ENCODE measurements around the gene TBC1D1. TPM values are rescaled to one million over a fixed set of nuclear protein-coding genes. Genes with fewer than 3 reads are reported as not detected.
A peak's percentile ranks its signal among the peaks of the same experiment; 100 is the strongest.

Gene TBC1D1
- total RNA-seq, 2 donors from 2014 or later: 23.3 to 28.7 TPM

DNA sequence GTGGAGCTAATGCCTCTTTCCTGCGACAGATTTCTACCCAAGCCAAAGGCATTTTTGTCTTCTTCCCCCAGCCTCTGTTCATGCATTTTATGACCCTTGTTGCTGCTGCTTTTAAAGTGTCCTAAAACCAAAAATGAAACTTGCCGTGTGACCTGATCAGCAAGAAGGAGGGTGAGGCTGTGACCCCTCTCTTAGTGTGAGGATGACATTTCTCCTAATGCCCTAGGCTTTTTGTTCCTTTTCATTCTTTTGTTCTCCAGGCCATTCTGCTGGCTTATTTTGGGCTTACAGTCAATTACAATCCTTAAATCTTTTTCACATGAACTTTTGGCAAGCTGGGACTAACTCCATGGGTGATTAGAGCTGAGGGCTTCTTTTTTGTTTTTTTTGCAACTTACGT is 103.7 kb downstream of the TBC1D1 start:
- TF ChIP-seq, protein P1, sequence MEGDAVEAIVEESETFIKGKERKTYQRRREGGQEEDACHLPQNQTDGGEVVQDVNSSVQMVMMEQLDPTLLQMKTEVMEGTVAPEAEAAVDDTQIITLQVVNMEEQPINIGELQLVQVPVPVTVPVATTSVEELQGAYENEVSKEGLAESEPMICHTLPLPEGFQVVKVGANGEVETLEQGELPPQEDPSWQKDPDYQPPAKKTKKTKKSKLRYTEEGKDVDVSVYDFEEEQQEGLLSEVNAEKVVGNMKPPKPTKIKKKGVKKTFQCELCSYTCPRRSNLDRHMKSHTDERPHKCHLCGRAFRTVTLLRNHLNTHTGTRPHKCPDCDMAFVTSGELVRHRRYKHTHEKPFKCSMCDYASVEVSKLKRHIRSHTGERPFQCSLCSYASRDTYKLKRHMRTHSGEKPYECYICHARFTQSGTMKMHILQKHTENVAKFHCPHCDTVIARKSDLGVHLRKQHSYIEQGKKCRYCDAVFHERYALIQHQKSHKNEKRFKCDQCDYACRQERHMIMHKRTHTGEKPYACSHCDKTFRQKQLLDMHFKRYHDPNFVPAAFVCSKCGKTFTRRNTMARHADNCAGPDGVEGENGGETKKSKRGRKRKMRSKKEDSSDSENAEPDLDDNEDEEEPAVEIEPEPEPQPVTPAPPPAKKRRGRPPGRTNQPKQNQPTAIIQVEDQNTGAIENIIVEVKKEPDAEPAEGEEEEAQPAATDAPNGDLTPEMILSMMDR (IDR thresholded peaks at IDR 0.05): no peak
- TF ChIP-seq POLR2A (IDR thresholded peaks at IDR 0.05): no peak
- H3K36me3 ChIP-seq (replicated peaks in 1 of 2; ENCODE audit: insufficient read depth in 1 of 2, low read depth in 2 of 2): no peaks in the 10 kb centered on the region
- peaks cover 34% of the 10 kb centered on the region for H3K4me1 ChIP-seq
- H3K27ac ChIP-seq: peak overlapping the region in 1 of 4 donors; percentile 25
- WGBS, 2 donors: 78 to 90% methylated on average over 3 of the region's 3 CpGs
- no peak for ATAC-seq
- H3K9me3 ChIP-seq: no peaks in the 10 kb centered on the region
- intact Hi-C loops (cut with DNase I): no loop called here
- DNase-seq: no peak
- no peak overlapping the region for H3K4me3 ChIP-seq
- H3K27me3 ChIP-seq: no peaks in the 10 kb centered on the region

DNA sequence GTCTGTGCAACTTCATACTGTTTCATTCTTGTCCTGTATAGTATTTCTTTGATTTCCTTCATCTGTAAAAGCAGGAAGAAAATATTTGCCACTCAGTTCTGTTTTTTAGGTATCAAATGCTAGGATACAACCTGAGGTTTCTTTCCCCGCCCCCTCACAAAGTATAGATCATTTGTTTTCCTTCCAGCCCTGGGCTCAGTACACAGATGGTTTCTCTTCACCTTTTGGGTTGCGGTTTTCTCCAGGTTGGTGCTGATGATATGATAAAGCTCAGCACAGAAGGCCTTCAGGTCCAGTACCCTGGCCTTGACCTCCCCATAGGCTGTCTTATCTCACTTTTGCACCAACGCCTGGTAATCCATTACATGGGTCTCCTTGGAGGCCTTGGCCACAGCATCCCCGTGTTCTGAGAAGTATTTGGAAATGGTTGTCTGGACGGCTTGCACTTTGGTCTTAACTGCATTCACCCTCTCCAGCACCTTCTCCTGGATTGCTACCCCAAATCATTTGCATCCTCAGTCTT is 104.5 kb downstream of the TBC1D1 start:
- intact Hi-C loops (cut with DNase I): no loop called here
- Histone ChIP-seq H3K27ac (no peak overlapping the region), H3K4me3 (no peak overlapping the region), H3K36me3 (replicated peaks in 1 of 2; ENCODE audit: insufficient read depth in 1 of 2, low read depth in 2 of 2) (no peaks in the 10 kb centered on the region), H3K27me3 (no peaks in the 10 kb centered on the region), H3K9me3 (no peaks in the 10 kb centered on the region), H3K4me1 (peaks cover 32% of the 10 kb centered on the region)
- no peak for ATAC-seq
- no peak for DNase-seq
- TF ChIP-seq POLR2A (IDR thresholded peaks at IDR 0.05): no peak
- TF ChIP-seq, protein P1 (IDR thresholded peaks at IDR 0.05): no peak
- 74 to 81% methylated on average over 5 of the region's 5 CpGs for WGBS, 2 donors

DNA sequence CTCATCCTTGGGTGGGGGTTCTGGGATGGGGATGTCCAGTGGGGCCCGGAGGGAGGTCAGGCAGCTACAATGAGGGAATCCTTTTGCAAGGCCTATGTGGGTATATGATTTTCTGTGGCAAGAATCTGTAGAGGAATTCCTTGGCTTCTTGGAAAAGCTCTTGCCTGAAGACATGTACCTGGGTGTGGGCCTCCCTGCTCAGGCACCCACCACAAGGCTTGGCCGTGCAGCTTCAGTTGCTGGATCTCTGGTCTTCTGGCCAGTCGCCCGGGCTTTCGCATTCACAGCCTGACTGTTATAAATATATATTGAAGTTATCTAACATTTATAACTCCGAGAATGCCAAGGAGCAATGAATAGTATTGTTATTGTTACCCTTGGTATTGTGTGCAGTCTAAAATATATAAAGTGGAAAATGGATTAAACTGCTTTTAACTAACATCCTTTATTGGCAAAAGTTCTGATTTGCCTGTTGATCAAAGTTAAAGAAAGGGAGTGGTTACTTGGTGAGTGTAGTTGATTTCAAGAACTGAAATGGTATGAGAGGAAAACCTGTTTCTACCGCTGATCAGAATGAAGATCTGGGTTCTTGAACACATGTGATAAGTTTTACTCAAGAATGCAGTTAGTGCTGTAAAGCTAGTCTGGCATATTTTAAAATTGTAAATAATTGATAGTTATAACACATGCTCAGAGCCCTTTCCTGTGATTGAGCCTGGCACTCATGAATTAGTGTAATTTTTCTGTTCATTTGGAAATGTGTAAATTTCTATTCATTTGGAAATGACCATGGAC is 105.3 kb downstream of the TBC1D1 start:
- peaks cover 32% of the 10 kb centered on the region for H3K4me1 ChIP-seq
- ATAC-seq: no peak
- H3K9me3 ChIP-seq: no peaks in the 10 kb centered on the region
- intact Hi-C loops (cut with DNase I): no loop called here
- no peak for DNase-seq
- 81 to 84% methylated on average over 7 of the region's 7 CpGs for WGBS, 2 donors
- no peaks in the 10 kb centered on the region for H3K36me3 ChIP-seq (replicated peaks in 1 of 2; ENCODE audit: insufficient read depth in 1 of 2, low read depth in 2 of 2)
- H3K27ac ChIP-seq: no peak overlapping the region
- H3K27me3 ChIP-seq: no peaks in the 10 kb centered on the region
- TF ChIP-seq POLR2A (IDR thresholded peaks at IDR 0.05): no peak
- TF ChIP-seq, protein P1 (IDR thresholded peaks at IDR 0.05): no peak
- no peak overlapping the region for H3K4me3 ChIP-seq

DNA sequence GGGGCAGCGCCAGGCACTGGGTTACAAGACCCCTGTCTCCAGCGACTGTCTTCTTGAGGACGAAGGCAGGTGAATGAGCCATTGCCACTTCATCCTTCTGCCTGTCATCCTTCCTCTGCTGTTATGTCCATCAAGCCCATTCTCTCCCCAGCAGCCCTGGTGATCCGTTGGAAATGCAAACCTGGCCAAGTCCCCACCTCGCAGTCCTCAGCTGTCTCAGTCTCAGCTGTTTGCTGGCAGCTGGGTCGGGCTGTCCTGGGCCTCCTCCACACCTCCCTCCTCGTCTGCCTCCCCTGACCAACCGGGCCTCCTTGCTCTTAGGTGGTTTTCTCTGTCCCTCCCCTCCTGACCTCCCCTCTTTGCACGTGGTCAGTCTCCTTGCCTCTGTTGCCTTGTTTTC is 107.3 kb downstream of the TBC1D1 start:
- no peak for ATAC-seq
- TF ChIP-seq, protein P1 (IDR thresholded peaks at IDR 0.05): no peak
- TF ChIP-seq POLR2A (IDR thresholded peaks at IDR 0.05): no peak
- Histone ChIP-seq H3K36me3 (replicated peaks in 1 of 2; ENCODE audit: insufficient read depth in 1 of 2, low read depth in 2 of 2) (no peaks in the 10 kb centered on the region), H3K4me1 (peaks cover 31% of the 10 kb centered on the region), H3K4me3 (no peak overlapping the region), H3K9me3 (no peaks in the 10 kb centered on the region), H3K27ac (no peak overlapping the region), H3K27me3 (no peaks in the 10 kb centered on the region)
- 73 to 81% methylated on average over 9 of the region's 9 CpGs for WGBS, 2 donors
- intact Hi-C loops (cut with DNase I): no loop called here
- DNase-seq: no peak

Measured in body of pancreas (tissue), 4 donors.